ENCODE measurements around the gene FAT1.
"Not testable (repeated sequence)": the region's sequence is repeated elsewhere in the genome, so short reads cannot be mapped to it uniquely, and the experiment has no call there.

FAT1 gene, protein sequence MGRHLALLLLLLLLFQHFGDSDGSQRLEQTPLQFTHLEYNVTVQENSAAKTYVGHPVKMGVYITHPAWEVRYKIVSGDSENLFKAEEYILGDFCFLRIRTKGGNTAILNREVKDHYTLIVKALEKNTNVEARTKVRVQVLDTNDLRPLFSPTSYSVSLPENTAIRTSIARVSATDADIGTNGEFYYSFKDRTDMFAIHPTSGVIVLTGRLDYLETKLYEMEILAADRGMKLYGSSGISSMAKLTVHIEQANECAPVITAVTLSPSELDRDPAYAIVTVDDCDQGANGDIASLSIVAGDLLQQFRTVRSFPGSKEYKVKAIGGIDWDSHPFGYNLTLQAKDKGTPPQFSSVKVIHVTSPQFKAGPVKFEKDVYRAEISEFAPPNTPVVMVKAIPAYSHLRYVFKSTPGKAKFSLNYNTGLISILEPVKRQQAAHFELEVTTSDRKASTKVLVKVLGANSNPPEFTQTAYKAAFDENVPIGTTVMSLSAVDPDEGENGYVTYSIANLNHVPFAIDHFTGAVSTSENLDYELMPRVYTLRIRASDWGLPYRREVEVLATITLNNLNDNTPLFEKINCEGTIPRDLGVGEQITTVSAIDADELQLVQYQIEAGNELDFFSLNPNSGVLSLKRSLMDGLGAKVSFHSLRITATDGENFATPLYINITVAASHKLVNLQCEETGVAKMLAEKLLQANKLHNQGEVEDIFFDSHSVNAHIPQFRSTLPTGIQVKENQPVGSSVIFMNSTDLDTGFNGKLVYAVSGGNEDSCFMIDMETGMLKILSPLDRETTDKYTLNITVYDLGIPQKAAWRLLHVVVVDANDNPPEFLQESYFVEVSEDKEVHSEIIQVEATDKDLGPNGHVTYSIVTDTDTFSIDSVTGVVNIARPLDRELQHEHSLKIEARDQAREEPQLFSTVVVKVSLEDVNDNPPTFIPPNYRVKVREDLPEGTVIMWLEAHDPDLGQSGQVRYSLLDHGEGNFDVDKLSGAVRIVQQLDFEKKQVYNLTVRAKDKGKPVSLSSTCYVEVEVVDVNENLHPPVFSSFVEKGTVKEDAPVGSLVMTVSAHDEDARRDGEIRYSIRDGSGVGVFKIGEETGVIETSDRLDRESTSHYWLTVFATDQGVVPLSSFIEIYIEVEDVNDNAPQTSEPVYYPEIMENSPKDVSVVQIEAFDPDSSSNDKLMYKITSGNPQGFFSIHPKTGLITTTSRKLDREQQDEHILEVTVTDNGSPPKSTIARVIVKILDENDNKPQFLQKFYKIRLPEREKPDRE (N-terminal part only)

DNA sequence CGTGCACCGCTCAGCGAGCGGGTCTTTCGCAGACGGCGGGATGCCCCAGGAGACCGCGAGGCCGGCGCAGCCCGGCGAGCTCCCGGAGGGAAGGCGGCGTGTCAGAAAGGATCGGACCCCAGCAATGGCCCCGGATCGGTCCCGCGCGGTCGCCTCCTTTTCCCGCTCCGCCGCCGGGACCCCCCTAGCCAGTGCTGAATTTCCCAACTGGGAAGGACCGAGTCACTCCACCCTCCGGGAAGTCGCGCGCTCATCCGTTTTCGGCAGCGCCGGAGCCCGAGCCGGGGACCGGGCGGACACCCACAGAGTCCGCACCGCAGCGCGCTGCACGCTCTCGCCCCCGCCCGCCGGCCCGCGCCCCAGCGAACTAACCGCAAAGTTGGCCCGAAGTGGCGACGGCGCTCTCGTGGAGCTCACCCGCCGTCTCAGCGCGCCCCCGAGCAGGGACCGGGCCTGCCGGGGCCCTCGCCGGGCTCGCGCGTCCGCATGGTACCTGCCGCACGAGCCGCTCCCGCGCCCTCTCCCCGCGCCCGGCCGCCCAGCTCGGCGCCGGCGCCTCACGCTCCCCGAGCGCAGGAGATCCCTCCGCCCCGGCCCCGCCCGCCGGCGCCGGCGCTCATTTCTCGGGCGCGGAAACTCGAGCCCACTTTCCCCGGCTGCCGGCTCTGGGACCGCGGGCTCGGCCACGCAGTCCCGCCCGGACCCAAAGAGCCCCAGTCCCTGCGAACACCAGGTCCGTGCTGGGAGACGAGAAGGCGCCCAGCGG, at the start of gene FAT1:
TSS of gene FAT1 (minus strand) at position 565 of the 766 bp plus-strand sequence. CDS start 14,029 bp downstream, outside the sequence.
- no peak for DNase-seq

DNA sequence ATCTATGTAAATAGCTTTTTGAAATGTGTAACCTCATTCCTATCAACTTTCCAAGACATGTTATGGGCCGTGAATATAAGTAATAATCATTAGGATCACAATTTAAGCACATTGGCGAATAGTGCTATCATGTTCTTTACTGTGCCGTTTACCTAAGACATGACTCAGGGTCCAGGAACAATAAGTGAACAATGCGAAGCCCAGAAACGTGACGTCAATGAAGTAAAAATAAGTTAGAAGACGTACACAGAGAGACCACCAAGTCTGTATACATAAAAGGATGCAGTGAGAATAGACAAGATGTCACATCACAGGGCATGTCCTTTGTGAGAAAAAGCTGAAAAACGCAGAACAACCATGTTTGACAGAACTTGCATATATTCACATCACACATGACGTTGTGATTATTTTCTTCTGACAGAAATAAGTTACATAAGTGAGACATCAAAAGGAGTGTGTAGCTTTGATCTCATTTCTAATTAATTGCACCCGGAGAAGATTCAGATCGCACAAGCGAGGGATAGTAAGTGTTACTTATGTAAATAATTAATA, 49.4 kb upstream of the FAT1 start:
- no peak for DNase-seq

DNA sequence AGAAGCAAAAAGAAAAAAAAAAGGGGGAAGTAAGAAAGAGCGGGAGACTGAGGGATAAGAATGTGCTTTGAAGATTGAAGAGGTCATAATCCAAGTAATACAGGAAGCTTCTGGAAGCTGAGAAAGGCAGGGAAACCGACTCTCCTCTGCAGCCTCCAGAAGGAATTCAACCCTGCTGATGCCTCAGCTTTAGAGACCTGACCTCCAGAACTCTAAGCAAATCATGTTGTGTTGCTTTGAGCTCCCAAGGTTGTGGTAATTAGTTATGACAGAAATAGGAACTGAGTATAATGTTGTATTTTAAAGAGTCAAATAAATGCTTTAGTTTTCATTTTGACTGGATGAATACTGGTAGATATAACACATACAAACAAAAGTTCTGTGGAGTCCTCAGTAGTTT, 48.0 kb upstream of the FAT1 start:
- no peak for DNase-seq

DNA sequence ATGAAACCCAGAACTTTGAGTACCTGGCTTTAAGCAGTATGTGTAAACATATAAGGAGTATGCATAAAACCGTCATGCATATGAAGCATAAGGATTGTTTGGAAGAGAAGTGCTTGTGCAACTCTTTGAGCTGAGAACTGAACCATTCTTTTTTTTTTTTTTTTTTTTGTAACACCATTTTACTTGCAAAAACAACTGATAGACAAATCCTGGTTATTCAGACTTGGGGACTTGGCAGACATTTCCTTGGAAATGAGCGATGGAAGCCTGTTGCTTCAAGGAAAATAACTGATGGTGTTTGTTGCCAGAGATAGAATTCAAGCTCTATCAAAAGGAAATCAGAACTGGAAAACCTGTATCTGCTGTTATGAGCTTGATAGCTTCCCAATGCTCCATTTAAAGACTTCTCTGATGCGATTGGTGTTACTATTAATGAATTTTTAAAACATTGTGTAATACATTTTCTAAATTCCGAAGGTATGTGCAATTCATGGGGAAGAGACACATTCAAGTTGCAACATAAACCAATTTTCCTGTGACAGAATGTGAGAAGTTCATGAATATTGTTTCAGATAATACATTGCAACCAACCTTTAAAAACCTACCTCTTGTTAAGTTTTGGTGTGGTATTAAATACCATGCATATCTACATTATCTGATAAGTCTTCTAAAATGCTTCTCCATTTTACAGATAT, 47.0 kb upstream of the FAT1 start:
- DNase-seq = no peak

DNA sequence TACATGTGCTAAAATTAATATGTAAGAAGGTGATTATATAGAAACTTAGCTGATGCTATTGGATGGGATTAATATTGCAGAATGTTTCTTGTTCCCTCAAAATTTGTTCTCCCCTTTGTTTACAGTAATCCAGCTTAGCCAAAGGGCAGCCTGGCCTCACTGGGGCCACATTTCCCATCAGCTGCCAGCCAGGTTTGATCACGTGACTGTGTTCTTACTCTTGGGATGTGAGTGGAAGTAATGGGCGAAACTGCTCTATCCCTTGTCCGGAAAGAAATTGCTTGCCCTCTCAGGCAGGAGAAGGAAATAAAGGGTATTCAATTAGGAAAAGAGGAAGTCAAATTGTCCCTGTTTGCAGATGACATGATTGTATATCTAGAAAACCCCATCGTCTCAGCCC, 44.1 kb upstream of the FAT1 start:
- no peak for DNase-seq

DNA sequence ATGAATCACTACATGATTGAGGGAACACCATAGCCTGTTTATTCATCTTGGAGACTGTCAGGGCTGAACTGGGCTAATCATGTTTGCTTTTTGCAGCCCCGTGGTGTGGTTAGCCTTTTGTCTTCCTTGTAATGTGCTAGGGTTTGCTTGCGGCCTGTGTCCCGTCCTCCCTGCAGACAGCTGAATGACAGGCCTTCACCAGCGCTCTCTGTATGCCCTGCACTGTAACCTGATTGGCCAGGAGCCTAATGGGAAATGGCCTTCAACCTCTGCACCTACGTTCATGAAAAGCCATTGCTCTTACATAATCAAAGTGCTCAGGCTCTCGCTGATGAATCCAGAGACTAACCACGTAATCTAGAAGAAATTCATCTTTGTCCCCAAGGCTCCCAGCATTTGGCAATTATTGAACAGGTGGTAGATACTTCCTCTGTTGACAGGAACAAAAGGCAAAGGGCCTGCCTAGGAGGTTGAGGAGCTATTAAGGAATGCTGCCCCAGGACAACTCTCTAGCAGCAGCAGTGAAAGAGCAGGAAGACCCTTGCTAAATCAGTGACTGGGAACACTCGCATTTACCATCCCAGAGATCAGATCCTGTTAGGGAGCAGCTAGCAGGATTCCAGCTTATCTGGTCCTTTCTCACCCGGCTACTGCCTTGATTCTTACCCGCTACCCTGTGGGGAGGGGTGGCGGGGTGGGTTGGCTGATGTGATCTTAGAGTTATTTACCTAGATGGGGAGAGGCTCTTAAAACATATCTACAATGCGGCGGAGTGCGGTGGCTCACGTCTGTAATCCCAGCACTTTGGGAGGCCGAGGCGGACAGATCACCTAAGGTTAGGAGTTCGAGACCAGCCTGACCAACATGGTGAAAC, 42.3 kb upstream of the FAT1 start:
- DNase-seq = no peak

DNA sequence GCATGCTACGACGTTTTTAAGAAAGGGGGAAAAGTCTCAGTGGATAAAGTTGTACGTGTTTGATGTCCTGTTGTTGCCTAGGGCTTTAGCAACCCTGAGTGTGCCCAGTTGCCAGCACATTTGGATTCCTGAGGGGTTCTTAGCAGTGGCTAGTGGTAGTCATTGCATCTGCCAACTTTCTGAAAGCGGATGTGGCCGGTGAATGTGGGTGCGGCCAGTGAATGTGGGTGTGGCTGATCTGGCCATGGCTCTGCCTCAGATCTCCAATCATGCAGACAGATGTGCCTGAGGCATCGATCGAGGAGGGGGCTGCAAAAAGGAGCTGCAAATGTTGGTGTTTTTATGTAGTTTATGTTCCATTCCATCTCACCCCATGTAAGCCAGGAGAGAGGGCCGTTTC, 41.5 kb upstream of the FAT1 start:
- no peak for DNase-seq

DNA sequence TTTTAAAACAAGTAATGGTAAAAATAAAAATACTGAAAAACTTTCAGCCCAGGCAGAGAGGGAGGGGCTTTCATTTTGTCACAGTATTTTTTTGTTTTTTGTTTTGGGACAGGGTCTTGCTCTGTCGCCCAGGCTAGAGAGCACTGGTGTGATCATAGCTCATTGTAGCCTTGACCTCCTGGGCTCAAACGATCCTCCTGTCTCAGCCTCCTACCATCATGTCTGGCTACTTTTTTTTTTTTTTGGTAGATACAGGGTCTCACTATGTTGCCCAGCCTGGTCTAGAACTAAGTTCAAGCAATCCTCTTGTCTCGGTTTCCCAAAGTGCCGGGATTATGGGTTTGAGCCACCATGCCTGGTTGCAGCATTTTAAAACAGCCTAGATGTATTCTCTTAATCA, 40.8 kb upstream of the FAT1 start:
- no peak for DNase-seq

DNA sequence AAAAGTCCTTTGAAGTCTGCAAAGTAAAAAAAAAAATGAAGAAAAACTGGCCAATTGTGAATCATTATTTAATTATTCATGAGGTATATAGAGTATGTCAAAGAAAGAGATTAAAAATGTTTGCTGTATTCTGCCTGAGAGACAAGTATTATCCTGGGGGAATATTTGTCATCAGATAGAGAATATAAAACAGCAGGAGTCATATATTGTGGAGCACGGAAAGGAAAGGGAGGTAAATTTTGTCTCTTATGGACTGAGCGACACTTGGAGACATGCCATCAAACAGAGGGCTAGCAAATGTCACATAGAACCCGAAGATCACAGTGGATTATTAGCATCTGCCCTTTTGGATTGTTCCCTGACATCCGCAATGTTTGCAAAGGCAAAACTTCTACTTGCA, 39.2 kb upstream of the FAT1 start:
- DNase-seq = no peak

DNA sequence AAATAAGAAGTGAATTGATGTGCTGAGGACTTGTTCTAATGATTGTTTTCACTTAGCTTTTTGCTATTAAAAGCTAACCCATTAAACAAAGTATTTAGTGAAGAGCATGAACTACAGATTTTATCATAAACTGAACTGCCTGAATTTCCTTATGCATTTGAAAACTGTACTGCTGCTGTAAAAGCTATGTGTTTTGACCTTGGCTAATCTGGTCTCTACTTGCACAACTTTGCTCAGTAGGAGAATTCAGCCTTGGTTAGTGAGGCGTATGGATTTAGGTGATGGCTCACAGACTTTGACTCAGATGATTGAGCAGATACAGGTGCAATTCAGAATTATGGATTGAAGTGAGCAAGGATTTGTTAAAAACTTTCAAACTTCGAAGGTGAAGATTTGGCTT, 38.7 kb upstream of the FAT1 start:
- no peak for DNase-seq

DNA sequence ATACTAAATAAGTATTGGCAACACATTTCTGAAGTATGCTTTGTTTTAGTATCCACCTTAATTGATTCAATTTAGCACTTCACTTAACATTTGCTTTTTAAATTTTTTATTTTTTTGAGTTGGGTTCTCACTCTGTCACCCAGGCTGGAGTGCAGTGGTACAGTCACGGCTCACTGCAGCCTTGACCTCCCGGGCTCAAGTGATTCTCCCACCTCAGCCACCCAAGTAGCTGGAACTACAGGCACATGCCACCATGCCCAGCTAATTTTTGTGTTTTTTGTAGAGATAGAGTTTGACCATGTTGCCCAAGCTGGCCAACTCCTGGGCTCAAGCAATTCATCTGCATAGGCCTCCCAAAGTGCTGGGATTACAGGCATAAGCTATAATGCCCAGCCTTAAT, 38.3 kb upstream of the FAT1 start:
- not testable (repeated sequence) for DNase-seq

DNA sequence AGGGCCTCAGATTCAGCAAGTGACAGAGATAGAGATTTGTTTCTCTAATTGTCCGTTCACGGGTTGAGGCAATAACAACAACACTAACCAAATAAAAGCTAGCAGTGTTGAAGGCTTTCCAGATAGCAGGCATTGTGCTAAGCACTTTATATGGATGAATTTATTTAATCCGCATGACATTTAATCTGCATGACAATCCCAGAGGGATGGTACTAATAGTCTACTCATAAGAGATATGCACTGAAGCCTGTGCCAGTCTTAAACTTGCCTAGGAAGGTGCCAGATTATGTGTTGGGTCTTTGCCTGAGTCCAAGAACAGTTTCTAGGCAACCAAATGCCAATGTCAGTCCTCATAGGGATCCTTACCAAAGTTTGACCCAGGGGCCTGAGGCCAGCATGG, 37.7 kb upstream of the FAT1 start:
- DNase-seq = no peak

DNA sequence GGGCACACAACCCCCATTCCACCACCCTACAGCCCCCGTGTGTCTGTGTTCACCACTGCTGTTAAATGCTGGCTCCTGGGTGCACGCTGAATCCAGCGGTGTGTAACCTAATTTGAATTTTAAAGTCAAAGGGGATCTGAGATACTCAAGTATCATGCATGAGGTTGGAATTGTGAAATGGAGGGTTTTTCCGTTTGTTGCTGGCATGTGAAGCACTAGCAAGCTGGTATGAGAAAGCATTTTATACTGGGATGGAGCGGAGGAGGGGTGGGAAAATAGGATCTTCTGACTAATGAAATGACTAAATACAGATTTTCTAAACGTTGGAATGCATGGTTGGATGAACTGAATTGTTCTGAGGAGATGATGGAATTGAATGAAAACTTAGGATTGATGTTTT, 36.9 kb upstream of the FAT1 start:
- DNase-seq = no peak

DNA sequence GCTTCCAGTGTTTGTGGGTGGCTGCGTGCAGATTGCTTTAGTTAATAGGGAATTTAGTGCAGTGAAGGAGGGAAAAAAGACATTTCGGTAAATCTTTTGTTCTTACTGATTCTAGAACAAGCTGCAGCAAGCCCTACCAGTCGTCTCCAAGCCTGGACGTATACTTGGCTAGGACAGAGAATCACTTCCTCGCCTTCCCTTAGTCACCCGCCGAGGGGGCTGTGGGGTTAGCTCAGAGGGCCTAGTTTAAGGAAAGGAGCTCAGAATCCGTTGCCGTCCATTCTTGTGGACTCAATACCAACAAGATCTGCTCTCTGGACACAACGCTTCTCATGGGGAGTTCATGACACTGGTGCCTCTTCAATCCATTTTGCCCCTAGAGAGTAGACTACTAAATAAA, 36.3 kb upstream of the FAT1 start:
- no peak for DNase-seq

DNA sequence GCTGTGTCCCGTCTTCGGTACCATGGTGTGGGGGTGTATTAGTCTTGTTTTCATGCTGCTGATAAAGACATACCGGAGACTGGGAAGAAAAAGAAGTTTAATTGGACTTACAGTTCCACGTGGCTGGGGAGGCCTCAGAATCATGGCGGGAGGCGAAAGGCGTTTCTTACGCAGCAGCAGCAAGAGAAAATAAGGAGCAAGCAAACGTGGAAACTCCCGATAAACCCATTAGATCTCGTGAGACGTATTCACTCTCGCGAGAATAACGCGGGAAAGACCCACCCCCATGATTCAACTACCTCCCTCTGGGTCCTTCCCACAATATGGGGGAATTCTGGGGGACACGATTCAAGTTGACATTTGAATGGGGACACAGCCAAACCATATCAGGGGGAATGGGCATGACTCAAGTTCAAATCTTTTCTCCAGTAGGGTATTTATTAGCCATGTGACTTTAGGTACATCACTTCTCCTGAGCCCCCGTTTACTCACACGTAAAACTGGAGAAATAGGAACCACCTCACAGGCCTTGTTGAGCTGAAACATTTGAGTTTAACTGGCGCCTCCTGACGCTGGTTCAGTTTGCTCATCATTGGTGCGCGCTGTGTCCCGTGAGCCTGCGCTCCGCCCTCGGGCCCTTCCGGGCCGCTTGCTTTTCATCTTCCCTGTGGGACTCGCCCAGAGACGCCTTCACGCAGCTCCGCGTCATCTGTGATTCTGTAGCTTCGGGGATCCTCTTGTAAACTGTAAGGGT, 35.5 kb upstream of the FAT1 start:
- no peak for DNase-seq

DNA sequence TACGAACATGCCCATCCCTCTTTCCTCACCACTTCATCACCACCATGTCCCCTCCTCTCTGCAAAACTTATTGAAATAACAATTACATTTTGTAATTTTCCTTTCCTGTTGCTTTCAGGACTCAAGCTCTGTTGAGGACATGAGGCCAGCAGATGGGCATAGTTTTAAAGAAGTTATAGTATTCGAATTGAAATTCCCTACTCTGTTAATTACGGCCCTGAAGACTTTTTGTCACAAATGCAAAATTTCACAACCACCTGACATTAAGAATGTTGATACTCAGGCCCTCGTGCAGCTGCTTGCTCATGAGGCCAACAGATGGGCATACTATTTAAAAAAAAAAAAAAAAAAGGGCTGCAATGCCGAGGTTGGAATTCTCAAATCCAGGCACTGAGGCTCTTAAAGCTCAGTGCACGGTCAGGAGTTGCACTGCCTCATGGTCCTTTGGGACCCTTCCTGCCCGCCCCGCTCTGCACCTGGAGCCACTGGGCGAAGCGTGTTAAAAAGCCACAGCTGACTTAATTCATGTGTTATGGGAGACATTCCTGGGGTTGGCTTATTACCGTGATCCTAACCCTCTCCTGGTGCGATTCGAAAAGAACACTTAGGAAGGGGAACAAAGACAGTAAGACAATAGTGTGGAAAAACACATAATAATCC, 34.2 kb upstream of the FAT1 start:
- DNase-seq = no peak

DNA sequence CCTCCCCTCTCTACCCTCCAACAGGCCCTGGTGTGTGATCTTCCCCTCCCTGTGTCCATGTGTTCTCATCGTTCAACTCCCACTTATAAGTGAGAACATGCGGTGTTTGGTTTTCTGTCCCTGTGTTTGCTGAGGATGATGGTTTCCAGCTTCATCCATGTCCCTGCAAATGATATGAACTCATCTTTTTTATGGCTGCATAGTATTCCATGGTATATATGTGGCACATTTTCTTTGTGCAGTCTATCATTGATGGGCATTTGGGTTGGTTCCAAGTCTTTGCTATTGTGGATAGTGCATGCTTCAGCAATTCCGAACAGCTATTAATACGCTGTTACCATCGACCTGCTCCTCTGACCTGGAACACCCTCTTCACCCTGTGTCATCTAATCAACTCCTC, 32.9 kb upstream of the FAT1 start:
- not testable (repeated sequence) for DNase-seq

DNA sequence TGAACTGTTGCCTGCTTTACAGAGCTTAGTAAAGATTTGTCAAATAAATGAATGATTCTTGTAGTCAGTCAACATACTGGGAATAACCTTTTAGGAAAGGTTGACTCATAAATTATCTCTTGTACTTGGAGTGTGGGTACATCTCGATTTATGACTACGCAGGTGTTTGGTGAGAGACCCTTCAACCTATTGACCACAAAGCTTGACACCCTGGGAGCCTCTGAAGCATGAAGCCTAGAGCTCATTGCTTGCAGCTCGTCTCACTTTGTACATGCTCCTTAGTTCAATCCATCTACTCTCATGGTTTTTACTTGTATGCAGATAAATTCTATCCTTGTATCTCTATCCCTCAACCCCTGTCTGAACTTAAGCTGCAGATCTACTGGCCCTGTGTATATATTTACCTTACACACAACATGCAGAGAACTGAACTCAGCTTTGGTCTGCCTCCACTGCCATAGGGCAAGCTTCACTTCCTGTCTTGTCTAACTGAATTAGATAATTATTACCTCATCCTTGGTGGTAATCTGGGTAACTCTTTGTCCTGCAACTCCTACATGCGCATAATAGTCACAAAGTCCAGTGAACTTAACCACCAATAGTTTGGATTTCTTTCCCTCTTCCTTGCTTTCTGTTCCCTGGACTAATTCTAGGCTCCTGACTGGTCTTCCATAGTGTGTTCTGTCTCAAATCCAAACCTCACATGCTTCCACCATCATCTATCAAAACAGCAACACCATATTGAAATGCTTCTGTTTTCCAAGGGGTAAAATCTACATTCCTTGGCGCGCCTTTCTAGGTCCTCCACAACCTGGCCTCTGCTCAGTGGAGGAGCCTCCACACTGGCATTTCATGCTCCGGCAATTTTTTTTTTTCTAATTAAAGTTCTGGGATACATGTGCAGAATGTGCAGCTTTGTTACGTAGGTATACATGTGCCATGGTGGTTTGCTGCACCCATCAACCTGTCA, 32.2 kb upstream of the FAT1 start:
- no peak for DNase-seq

Data from NCI-H2227 treated with DMSO at 0.1 percent for 48 hours (cell line).